K562 (cell line): ENCODE results near the gene UGT3A2. TPM values are rescaled to one million over a fixed set of nuclear protein-coding genes. Genes with fewer than 3 reads are reported as not detected.

ENCODE experiments used
- ATAC-seq: fragments of 200-7000 bp; cut with Tn5 transposase; 3 replicates; pipeline ENCODE4 v1.9.1; 2020; ENCODE audit warnings: moderate library complexity
- BruUV-seq: library from RNA; stranded (reverse); fragments of 400-500 nt; replicated peaks from 2 replicates; lab custom pipeline; 2021; lab: Mats Ljungman, UMichigan
- CTCF ChIA-PET: fragments of 300-600 bp; formaldehyde crosslinking; extraction: SDS; loops from one replicate; lab custom pipeline; 2021; ENCODE audit warnings: low intra/inter-chr PET ratio; lab: Yijun Ruan, JAX
- POLR2A ChIA-PET: fragments of 300-600, 350-650 bp; sonication (Branson Sonifier 250); formaldehyde crosslinking; extraction: SDS; loops from one replicate; lab custom pipeline; 2021; ENCODE audit warnings: antibody characterized with exemption, inconsistent platforms; lab: Yijun Ruan, JAX
- DNase-seq, 4 experiments: peaks; one replicate each; pipeline versions ENCODE4 v3.0.0 to v3.0.0-alpha.2; 2011 to 2018; ENCODE audit warnings: low spot score in 3 of 4, mixed read lengths in 3 of 4; ENCODE audit errors: extremely low read depth in 1 of 4
- FAIRE-seq: peaks from 2 replicates; lab custom pipeline; 2011; peaks lifted over from hg19 to GRCh38; lab: Jason Lieb, UNC
- H2AFZ ChIP-seq: 2 replicates; pipeline ENCODE4 v1.6.0; 2011; ENCODE audit warnings: low read depth, low read length, control low read depth, inconsistent platforms
- H3K27ac ChIP-seq: fragments of 200-600 bp; 3 replicates; pipeline ENCODE4 v1.8.0; 2011; ENCODE audit warnings: low read depth, mild to moderate bottlenecking, control low read depth, inconsistent platforms, low read length, moderate library complexity, mixed read lengths; ENCODE audit errors: extremely low read depth
- H3K27me3 ChIP-seq, 2 experiments: fragments of 300-600 bp in 1 of 2; 2 replicates in 1 of 2; 3 replicates in 1 of 2; pipeline versions ENCODE4 v1.6.0 to v1.8.0; 2011; ENCODE audit warnings: inconsistent platforms in 2 of 2, low read length in 2 of 2, mild to moderate bottlenecking in 1 of 2, mixed read lengths in 1 of 2, moderate library complexity in 1 of 2; ENCODE audit not compliant: control insufficient read depth in 2 of 2, insufficient read depth in 2 of 2
- H3K36me3 ChIP-seq: fragments of 300-600 bp; 3 replicates; pipeline ENCODE4 v1.8.0; 2011; ENCODE audit warnings: mild to moderate bottlenecking, low read length, inconsistent platforms; ENCODE audit not compliant: control insufficient read depth, insufficient read depth
- H3K4me1 ChIP-seq, 2 experiments: fragments of 200-600 bp in 1 of 2; replicated peaks in 1 of 2; 2 replicates in 1 of 2; 3 replicates in 1 of 2; pipeline versions ENCODE4 v1.5.1 to v1.8.0; 2011; ENCODE audit warnings: inconsistent platforms in 2 of 2, low read length in 2 of 2, mild to moderate bottlenecking in 1 of 2, mixed read lengths in 1 of 2, moderate library complexity in 1 of 2; ENCODE audit not compliant: control insufficient read depth in 2 of 2, insufficient read depth in 2 of 2
- H3K4me2 ChIP-seq: 2 replicates; pipeline ENCODE4 v1.6.1; 2011; ENCODE audit warnings: low read length, control low read depth, inconsistent platforms, mixed read lengths; ENCODE audit not compliant: insufficient read depth
- H3K4me3 ChIP-seq: fragments of 200-600 bp; sonication (generic), shearing (Covaris generic); 2 replicates; pipeline ENCODE4 v1.5.1; 2016; ENCODE audit warnings: control low read depth, inconsistent platforms
- H3K79me2 ChIP-seq: fragments of 200-600 bp; 3 replicates; pipeline ENCODE4 v1.8.0; 2011; ENCODE audit warnings: low read length, inconsistent platforms; ENCODE audit not compliant: control insufficient read depth, insufficient read depth
- H3K9ac ChIP-seq, 2 experiments: 2 replicates each; pipeline versions ENCODE4 v1.6.0 to v1.6.1; 2011; ENCODE audit warnings: low read depth in 2 of 2, low read length in 2 of 2, control low read depth in 1 of 2, inconsistent platforms in 1 of 2, mild to moderate bottlenecking in 1 of 2, mixed read lengths in 1 of 2; ENCODE audit not compliant: insufficient read depth in 1 of 2
- H3K9me1 ChIP-seq: one replicate; pipeline ENCODE4 v1.6.0; 2011; ENCODE audit warnings: inconsistent platforms, mild to moderate bottlenecking, low read length, moderate library complexity; ENCODE audit not compliant: control insufficient read depth, insufficient read depth
- H3K9me3 ChIP-seq: replicated peaks from 2 replicates; pipeline ENCODE4 v1.5.1; 2011; ENCODE audit warnings: low read depth, low read length, inconsistent platforms; ENCODE audit not compliant: control insufficient read depth, insufficient read depth
- H4K20me1 ChIP-seq: replicated peaks from 2 replicates; pipeline ENCODE4 v1.6.1; 2011; ENCODE audit warnings: low read length, inconsistent platforms, mixed read lengths; ENCODE audit not compliant: control insufficient read depth, insufficient read depth
- CBX5 ChIP-seq: IDR thresholded peaks from 2 replicates; pipeline ENCODE4 v1.6.1; 2014; ENCODE audit warnings: low read depth, borderline replicate concordance
- POLR2A ChIP-seq: fragments of 450-650 bp; conservative IDR thresholded peaks from 2 replicates; pipeline ENCODE4 v1.6.1; 2016
- ZNF589 ChIP-seq: fragments of 200-800 bp; sonication (Bioruptor generic); IDR thresholded peaks from 2 replicates; pipeline ENCODE4 v1.6.1; 2016; ENCODE audit warnings: low read depth, missing genetic modification characterization, missing compliant biosample characterization
- WGBS: fragments of 100-300 bp; shearing (Covaris generic); methylation state at CpG from one replicate; pipeline ENCODE4 v1.1.6; 2016; ENCODE audit warnings: low coverage, mixed read lengths; ENCODE audit not compliant: insufficient coverage; ENCODE audit errors: missing lambda C conversion rate; 5-methylcytosine and 5-hydroxymethylcytosine counted together
- in situ Hi-C: fragments of 300-500 bp; cut with MboI; formaldehyde crosslinking; loops from 4 replicates; pipeline ENCODE4 v1.15.0; 2018; ENCODE audit warnings: inconsistent platforms, mixed read lengths
- intact Hi-C: fragments of 100-400 bp; cut with micrococcal nuclease; formaldehyde crosslinking; loops from 2 replicates; pipeline ENCODE4 v1.14.2; 2022
- polyA plus RNA-seq, 8 experiments: library from polyadenylated mRNA; depleted of rRNA in 4 of 8; stranded (reverse) in 5 of 8; unstranded in 3 of 8; fragments of >200 nt; fragmentation: Nextera tagmentation in 2 of 8; fragmentation: Illumina TruSeq in 1 of 8; extraction: Ambion mirVana in 2 of 8; extraction: Trizol in 1 of 8; gene quantifications; 2 replicates each; pipeline versions ENCODE4 v1.2.1 to v1.2.3, GENCODE V29; 2011 to 2014; ENCODE audit warnings: inconsistent platforms in 1 of 8, missing spikeins in 1 of 8
- total RNA-seq, 7 experiments: library from RNA; depleted of rRNA in 6 of 7; stranded (reverse); fragments of >200 nt in 6 of 7; fragmentation: Illumina TruSeq in 2 of 7; extraction: Trizol in 2 of 7; gene quantifications; 2 replicates each; pipeline versions ENCODE4 v1.2.1 to v1.2.3, GENCODE V29; 2011 to 2021; ENCODE audit warnings: low replicate concordance in 1 of 7
- TF ChIP-seq, protein P1 (sequence below): fragments of 250-450 bp; sonication (Bioruptor Pico); IDR thresholded peaks from 2 replicates; pipeline ENCODE4 v1.9.0; 2021; ENCODE audit warnings: mild to moderate bottlenecking, inconsistent platforms
- TF ChIP-seq, protein P2 (sequence below), 2 experiments: IDR thresholded peaks in 1 of 2; conservative IDR thresholded peaks in 1 of 2; 2 replicates each; pipeline ENCODE4 v1.6.1; 2016; ENCODE audit warnings: low read depth in 2 of 2, mild to moderate bottlenecking in 1 of 2, missing compliant biosample characterization in 1 of 2, missing genetic modification characterization in 1 of 2, moderate library complexity in 1 of 2
- TF ChIP-seq, protein P3 (sequence below): fragments of 450-650 bp; IDR thresholded peaks from 2 replicates; pipeline ENCODE4 v1.6.1; 2018; ENCODE audit warnings: mild to moderate bottlenecking, low read depth; ENCODE audit not compliant: partially characterized antibody
- TF ChIP-seq, protein P4 (sequence below): sonication (generic); formaldehyde crosslinking; IDR thresholded peaks from 2 replicates; pipeline ENCODE4 v1.5.0; 2020; ENCODE audit warnings: missing genetic modification reagents
- TF ChIP-seq, protein P5 (sequence below): fragments of 250-450 bp; sonication (Bioruptor Pico); IDR thresholded peaks from 2 replicates; pipeline ENCODE4 v1.8.0; 2021; ENCODE audit warnings: mild to moderate bottlenecking, moderate library complexity
- TF ChIP-seq, protein P6 (sequence below): fragments of 250-450 bp; sonication (Bioruptor Pico); IDR thresholded peaks from 2 replicates; pipeline ENCODE4 v1.5.0; 2021; ENCODE audit warnings: mild to moderate bottlenecking, borderline replicate concordance
- TF ChIP-seq, protein P7 (sequence below): fragments of 250-450 bp; sonication (Bioruptor Pico); IDR thresholded peaks from 2 replicates; pipeline ENCODE4 v1.8.0; 2021; ENCODE audit warnings: moderate library complexity, mild to moderate bottlenecking, inconsistent platforms

Gene UGT3A2
- total and polyA plus RNA-seq, 9 of the 15 experiments (the other 6 are each of a cell fraction or from before 2014, with no cell fraction given), result not detected

DNA sequence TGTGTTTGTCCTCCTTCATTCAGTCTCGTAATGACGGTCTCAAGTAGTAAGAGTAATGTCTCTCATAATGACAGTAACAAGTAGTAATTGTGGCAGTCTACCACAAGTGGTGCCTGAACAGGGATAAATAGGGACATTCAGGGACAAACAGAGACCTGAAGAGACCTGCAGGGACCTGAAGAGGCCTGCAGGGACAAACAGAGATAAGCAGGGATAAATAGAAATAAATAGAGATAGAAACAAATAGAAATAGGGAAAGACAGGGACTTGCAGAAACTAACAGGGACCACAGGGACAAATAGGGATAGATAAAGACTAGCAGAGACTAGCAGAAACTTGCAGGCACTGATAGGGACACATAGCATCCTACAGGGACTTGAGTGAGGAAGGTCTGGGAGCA lies 7.9 kb downstream of the UGT3A2 start:
- no peak for FAIRE-seq
- H3K4me3 ChIP-seq, result no peak overlapping the region
- no peaks in the 10 kb centered on the region for H3K9me1 ChIP-seq
- no peak overlapping the region for H3K27ac ChIP-seq
- ChIA-PET POLR2A (no interaction called here), CTCF (no interaction called here)
- no peak overlapping the region for H2AFZ ChIP-seq
- no peak overlapping the region for H3K4me2 ChIP-seq
- H3K36me3 ChIP-seq, result no peaks in the 10 kb centered on the region
- no peak overlapping the region for H3K9ac ChIP-seq
- DNase-seq, result no peak
- H3K4me1 ChIP-seq, result no peaks in the 10 kb centered on the region
- no peaks in the 10 kb centered on the region for H3K79me2 ChIP-seq
- intact Hi-C loops, result no loop called here
- peaks cover 0 to 5% of the 10 kb centered on the region in 2 experiments; a peak in 2 of 5 replicates for H3K27me3 ChIP-seq
- 3% methylated on average over 2 of the region's 2 CpGs for WGBS
- H3K9me3 ChIP-seq, result no peaks in the 10 kb centered on the region
- no peaks in the 10 kb centered on the region for H4K20me1 ChIP-seq
- in situ Hi-C loops, result no loop called here
- no TSS peak for BruUV-seq
- ATAC-seq, result no peak
- no peak for TF ChIP-seq CBX5
- no peak for TF ChIP-seq POLR2A
- TF ChIP-seq, protein P1, sequence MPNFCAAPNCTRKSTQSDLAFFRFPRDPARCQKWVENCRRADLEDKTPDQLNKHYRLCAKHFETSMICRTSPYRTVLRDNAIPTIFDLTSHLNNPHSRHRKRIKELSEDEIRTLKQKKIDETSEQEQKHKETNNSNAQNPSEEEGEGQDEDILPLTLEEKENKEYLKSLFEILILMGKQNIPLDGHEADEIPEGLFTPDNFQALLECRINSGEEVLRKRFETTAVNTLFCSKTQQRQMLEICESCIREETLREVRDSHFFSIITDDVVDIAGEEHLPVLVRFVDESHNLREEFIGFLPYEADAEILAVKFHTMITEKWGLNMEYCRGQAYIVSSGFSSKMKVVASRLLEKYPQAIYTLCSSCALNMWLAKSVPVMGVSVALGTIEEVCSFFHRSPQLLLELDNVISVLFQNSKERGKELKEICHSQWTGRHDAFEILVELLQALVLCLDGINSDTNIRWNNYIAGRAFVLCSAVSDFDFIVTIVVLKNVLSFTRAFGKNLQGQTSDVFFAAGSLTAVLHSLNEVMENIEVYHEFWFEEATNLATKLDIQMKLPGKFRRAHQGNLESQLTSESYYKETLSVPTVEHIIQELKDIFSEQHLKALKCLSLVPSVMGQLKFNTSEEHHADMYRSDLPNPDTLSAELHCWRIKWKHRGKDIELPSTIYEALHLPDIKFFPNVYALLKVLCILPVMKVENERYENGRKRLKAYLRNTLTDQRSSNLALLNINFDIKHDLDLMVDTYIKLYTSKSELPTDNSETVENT, result no peak
- TF ChIP-seq, protein P2, sequence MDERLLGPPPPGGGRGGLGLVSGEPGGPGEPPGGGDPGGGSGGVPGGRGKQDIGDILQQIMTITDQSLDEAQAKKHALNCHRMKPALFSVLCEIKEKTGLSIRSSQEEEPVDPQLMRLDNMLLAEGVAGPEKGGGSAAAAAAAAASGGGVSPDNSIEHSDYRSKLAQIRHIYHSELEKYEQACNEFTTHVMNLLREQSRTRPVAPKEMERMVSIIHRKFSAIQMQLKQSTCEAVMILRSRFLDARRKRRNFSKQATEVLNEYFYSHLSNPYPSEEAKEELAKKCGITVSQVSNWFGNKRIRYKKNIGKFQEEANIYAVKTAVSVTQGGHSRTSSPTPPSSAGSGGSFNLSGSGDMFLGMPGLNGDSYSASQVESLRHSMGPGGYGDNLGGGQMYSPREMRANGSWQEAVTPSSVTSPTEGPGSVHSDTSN (CRISPR knock-in tag; IDR thresholded peaks at IDR 0.05; ENCODE audit: low read depth), result no peak
- TF ChIP-seq, protein P2 (tag; conservative IDR thresholded peaks at IDR 0.05; ENCODE audit: low read depth), result no peak
- TF ChIP-seq, protein P3, sequence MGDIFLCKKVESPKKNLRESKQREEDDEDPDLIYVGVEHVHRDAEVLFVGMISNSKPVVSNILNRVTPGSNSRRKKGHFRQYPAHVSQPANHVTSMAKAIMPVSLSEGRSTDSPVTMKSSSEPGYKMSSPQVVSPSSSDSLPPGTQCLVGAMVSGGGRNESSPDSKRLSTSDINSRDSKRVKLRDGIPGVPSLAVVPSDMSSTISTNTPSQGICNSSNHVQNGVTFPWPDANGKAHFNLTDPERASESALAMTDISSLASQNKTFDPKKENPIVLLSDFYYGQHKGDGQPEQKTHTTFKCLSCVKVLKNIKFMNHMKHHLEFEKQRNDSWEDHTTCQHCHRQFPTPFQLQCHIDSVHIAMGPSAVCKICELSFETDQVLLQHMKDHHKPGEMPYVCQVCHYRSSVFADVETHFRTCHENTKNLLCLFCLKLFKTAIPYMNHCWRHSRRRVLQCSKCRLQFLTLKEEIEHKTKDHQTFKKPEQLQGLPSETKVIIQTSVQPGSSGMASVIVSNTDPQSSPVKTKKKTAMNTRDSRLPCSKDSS, result no peak
- TF ChIP-seq, protein P4, sequence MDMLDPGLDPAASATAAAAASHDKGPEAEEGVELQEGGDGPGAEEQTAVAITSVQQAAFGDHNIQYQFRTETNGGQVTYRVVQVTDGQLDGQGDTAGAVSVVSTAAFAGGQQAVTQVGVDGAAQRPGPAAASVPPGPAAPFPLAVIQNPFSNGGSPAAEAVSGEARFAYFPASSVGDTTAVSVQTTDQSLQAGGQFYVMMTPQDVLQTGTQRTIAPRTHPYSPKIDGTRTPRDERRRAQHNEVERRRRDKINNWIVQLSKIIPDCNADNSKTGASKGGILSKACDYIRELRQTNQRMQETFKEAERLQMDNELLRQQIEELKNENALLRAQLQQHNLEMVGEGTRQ (CRISPR knock-in tag), result no peak
- TF ChIP-seq, protein P5, sequence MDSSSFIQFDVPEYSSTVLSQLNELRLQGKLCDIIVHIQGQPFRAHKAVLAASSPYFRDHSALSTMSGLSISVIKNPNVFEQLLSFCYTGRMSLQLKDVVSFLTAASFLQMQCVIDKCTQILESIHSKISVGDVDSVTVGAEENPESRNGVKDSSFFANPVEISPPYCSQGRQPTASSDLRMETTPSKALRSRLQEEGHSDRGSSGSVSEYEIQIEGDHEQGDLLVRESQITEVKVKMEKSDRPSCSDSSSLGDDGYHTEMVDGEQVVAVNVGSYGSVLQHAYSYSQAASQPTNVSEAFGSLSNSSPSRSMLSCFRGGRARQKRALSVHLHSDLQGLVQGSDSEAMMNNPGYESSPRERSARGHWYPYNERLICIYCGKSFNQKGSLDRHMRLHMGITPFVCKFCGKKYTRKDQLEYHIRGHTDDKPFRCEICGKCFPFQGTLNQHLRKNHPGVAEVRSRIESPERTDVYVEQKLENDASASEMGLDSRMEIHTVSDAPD (CRISPR knock-in tag), result no peak
- no peak for TF ChIP-seq ZNF589 (CRISPR knock-in tag)
- TF ChIP-seq, protein P6, sequence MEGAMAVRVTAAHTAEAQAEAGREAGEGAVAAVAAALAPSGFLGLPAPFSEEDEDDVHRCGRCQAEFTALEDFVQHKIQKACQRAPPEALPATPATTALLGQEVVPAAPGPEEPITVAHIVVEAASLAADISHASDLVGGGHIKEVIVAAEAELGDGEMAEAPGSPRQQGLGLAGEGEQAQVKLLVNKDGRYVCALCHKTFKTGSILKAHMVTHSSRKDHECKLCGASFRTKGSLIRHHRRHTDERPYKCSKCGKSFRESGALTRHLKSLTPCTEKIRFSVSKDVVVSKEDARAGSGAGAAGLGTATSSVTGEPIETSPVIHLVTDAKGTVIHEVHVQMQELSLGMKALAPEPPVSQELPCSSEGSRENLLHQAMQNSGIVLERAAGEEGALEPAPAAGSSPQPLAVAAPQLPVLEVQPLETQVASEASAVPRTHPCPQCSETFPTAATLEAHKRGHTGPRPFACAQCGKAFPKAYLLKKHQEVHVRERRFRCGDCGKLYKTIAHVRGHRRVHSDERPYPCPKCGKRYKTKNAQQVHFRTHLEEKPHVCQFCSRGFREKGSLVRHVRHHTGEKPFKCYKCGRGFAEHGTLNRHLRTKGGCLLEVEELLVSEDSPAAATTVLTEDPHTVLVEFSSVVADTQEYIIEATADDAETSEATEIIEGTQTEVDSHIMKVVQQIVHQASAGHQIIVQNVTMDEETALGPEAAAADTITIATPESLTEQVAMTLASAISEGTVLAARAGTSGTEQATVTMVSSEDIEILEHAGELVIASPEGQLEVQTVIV (CRISPR knock-in tag), result no peak
- TF ChIP-seq, protein P7, sequence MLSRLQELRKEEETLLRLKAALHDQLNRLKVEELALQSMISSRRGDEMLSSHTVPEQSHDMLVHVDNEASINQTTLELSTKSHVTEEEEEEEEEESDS (CRISPR knock-in tag), result no peak
